ENCODE data around the gene GLI1.

GLI1 gene

DNA sequence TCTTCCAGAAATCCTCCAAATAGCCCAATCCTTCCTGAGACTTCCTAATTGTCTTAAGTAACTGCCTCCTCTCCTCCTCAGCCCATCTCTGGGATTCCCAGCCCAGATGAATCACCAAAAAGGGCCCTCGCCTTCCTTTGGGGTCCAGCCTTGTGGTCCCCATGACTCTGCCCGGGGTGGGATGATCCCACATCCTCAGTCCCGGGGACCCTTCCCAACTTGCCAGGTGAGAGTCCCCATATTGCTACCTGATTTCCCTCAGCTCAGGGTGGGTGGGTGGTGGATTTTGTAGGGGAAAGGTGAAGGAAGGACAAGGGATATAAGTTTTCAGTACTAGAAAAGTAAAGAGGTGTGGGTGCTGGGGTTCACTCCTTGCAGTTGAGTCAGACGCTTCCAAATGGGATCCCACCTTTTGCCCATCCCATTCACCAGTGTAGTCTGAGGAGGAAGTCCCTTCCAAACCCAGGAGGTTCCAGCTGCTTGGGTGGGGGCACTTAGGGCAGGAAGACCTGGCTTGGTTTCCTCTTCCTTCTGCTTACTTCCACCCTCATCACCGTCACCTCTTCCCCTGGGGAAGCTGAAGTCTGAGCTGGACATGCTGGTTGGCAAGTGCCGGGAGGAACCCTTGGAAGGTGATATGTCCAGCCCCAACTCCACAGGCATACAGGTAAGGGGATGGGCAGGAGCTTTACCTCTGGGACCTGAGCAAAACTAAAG, 5.6 kb downstream of the GLI1 start:
- peaks cover 68% of the 10 kb centered on the region for H3K27me3 Mint-ChIP-seq (ENCODE audit: low read depth, poor library complexity)
- H3K9me3 Mint-ChIP-seq = no peaks in the 10 kb centered on the region
- no peak overlapping the region for H3K27ac Mint-ChIP-seq
- TF ChIP-seq, protein P1, sequence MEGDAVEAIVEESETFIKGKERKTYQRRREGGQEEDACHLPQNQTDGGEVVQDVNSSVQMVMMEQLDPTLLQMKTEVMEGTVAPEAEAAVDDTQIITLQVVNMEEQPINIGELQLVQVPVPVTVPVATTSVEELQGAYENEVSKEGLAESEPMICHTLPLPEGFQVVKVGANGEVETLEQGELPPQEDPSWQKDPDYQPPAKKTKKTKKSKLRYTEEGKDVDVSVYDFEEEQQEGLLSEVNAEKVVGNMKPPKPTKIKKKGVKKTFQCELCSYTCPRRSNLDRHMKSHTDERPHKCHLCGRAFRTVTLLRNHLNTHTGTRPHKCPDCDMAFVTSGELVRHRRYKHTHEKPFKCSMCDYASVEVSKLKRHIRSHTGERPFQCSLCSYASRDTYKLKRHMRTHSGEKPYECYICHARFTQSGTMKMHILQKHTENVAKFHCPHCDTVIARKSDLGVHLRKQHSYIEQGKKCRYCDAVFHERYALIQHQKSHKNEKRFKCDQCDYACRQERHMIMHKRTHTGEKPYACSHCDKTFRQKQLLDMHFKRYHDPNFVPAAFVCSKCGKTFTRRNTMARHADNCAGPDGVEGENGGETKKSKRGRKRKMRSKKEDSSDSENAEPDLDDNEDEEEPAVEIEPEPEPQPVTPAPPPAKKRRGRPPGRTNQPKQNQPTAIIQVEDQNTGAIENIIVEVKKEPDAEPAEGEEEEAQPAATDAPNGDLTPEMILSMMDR (IDR thresholded peaks at IDR 0.05) = no peak
- H3K4me3 Mint-ChIP-seq = no peak overlapping the region
- H3K36me3 Mint-ChIP-seq (ENCODE audit: low read depth) = no peaks in the 10 kb centered on the region
- no peak for DNase-seq
- peaks cover 27% of the 10 kb centered on the region for H3K4me1 Mint-ChIP-seq

DNA sequence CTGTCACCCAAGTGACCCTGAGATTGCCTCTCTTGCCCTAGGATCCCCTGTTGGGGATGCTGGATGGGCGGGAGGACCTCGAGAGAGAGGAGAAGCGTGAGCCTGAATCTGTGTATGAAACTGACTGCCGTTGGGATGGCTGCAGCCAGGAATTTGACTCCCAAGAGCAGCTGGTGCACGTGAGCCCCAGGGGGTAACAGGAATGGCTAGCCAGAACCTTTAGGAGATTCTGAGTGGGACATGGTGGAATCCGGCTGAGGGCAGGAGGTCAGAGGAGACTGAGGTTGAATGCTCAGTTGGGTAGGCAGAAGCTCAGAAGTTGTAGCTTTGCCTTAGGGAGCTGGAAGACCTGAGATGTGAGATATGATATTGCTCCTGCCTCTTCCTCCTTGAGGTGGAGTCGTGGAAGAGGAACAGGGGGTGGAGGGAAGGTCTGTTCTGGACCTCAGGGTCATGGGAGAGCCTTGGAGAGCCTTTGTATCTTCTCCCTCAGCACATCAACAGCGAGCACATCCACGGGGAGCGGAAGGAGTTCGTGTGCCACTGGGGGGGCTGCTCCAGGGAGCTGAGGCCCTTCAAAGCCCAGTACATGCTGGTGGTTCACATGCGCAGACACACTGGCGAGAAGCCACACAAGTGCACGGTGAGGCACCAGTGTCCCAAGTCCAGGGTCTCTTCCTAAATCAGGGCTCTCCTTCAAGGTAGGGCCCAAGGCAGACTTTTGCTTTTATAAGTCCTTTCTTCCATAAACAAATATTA, 6.3 kb downstream of the GLI1 start:
- Mint-ChIP-seq H3K4me3 (no peak overlapping the region), H3K27ac (no peak overlapping the region), H3K4me1 (peaks cover 21% of the 10 kb centered on the region), H3K9me3 (no peaks in the 10 kb centered on the region), H3K36me3 (ENCODE audit: low read depth) (no peaks in the 10 kb centered on the region), H3K27me3 (ENCODE audit: low read depth, poor library complexity) (peaks cover 65% of the 10 kb centered on the region)
- TF ChIP-seq, protein P1 (IDR thresholded peaks at IDR 0.05) = no peak
- no peak for DNase-seq

DNA sequence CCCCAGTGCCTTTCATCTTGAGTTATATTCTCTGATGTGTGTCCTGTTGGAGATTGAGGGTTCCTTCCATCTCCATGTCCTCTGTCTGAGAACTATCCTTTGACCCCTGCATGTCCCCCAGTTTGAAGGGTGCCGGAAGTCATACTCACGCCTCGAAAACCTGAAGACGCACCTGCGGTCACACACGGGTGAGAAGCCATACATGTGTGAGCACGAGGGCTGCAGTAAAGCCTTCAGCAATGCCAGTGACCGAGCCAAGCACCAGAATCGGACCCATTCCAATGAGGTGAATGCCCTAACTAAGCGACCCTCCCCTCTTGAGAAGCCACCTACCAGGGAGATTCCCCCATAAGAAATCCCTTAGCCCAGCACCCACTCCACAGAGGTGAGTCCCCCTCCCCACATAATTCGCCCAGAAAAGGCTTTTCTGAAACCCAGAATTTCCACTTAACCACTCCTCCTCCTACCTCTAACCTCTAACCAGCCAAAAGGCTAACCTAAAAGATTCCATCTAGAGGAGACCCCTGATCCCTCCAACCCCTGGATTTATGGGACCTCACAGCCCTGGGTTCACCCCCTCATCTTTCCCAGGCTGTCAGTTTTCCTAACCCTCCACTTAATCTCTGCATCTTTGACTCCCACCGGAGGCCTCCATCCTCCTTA, 7.8 kb downstream of the GLI1 start:
- peaks cover 8% of the 10 kb centered on the region for H3K4me1 Mint-ChIP-seq
- H3K27me3 Mint-ChIP-seq (ENCODE audit: low read depth, poor library complexity) = peaks cover 71% of the 10 kb centered on the region
- TF ChIP-seq, protein P1 (IDR thresholded peaks at IDR 0.05) = no peak
- H3K9me3 Mint-ChIP-seq = no peaks in the 10 kb centered on the region
- no peaks in the 10 kb centered on the region for H3K36me3 Mint-ChIP-seq (ENCODE audit: low read depth)
- no peak overlapping the region for H3K27ac Mint-ChIP-seq
- DNase-seq = no peak
- H3K4me3 Mint-ChIP-seq = no peak overlapping the region

DNA sequence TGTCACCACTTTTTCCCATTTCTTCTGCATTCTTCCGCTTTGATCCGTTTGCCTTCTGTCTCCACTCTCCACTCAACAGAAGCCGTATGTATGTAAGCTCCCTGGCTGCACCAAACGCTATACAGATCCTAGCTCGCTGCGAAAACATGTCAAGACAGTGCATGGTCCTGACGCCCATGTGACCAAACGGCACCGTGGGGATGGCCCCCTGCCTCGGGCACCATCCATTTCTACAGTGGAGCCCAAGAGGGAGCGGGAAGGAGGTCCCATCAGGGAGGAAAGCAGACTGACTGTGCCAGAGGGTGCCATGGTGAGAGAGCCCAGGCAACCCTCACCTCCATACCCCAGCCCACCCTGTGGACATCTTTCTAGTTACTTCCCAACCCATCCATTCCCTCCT, 8.3 kb downstream of the GLI1 start:
- TF ChIP-seq, protein P1 (IDR thresholded peaks at IDR 0.05) = no peak
- H3K4me3 Mint-ChIP-seq = no peak overlapping the region
- H3K27ac Mint-ChIP-seq = no peak overlapping the region
- no peaks in the 10 kb centered on the region for H3K36me3 Mint-ChIP-seq (ENCODE audit: low read depth)
- H3K27me3 Mint-ChIP-seq (ENCODE audit: low read depth, poor library complexity) = peaks cover 71% of the 10 kb centered on the region
- no peaks in the 10 kb centered on the region for H3K9me3 Mint-ChIP-seq
- peaks cover 2% of the 10 kb centered on the region for H3K4me1 Mint-ChIP-seq
- no peak for DNase-seq

DNA sequence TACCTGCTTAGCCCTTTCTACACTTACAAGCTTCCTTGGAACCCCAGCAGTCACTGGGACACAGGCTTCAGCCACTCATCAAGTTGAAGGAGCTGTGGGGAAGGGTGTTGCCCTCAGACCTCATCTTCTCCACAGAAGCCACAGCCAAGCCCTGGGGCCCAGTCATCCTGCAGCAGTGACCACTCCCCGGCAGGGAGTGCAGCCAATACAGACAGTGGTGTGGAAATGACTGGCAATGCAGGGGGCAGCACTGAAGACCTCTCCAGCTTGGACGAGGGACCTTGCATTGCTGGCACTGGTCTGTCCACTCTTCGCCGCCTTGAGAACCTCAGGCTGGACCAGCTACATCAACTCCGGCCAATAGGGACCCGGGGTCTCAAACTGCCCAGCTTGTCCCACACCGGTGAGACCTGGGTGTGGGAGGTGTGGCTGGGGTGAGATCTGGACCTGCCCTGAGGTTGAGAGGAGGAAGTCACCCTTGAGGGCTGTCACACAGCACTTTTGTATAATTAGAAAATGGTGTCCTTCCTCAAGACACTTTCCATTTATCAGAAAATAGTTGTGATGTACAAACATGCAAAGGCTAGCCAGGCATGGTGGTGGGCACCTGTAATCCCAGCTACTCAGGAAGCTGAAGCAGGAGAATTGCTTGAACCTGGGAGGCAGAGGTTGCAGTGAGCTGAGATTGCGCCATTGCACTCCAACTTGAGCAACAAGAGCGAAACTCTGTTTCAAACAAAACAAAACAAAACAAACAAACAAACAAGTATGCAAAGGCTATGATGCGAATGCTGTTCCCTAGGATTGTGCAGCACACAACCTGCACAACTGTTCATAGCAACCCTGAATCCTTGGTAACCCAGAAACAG, 9.9 kb downstream of the GLI1 start:
- Mint-ChIP-seq H3K9me3 (no peaks in the 10 kb centered on the region), H3K4me3 (no peak overlapping the region), H3K4me1 (peaks cover under 1% of the 10 kb centered on the region), H3K27ac (no peak overlapping the region), H3K27me3 (ENCODE audit: low read depth, poor library complexity) (peaks cover 72% of the 10 kb centered on the region), H3K36me3 (ENCODE audit: low read depth) (no peaks in the 10 kb centered on the region)
- DNase-seq = no peak
- TF ChIP-seq, protein P1 (IDR thresholded peaks at IDR 0.05) = no peak
